Measurements from ENCODE around the gene ZNF423. TPM values are rescaled to one million over a fixed set of nuclear protein-coding genes. Genes with fewer than 3 reads are reported as not detected.

The ZNF423 gene
- total RNA-seq, 2 experiments from 2014 or later, result not detected

GRCh38 chr16:49493836-49494235 lies 362.1 kb downstream of the ZNF423 start:
- H3K4me3 Mint-ChIP-seq, result no peak overlapping the region
- ChIA-PET POLR2A (no interaction called here), CTCF (no interaction called here)
- DNase-seq, result no peak
- no peak overlapping the region for H3K27ac Mint-ChIP-seq
- H3K4me1 Mint-ChIP-seq, result no peaks in the 10 kb centered on the region
- H3K27me3 Mint-ChIP-seq, result no peaks in the 10 kb centered on the region
- H3K36me3 Mint-ChIP-seq (ENCODE audit: low read depth), result no peaks in the 10 kb centered on the region
- no peaks in the 10 kb centered on the region for H3K9me3 Mint-ChIP-seq

DNA sequence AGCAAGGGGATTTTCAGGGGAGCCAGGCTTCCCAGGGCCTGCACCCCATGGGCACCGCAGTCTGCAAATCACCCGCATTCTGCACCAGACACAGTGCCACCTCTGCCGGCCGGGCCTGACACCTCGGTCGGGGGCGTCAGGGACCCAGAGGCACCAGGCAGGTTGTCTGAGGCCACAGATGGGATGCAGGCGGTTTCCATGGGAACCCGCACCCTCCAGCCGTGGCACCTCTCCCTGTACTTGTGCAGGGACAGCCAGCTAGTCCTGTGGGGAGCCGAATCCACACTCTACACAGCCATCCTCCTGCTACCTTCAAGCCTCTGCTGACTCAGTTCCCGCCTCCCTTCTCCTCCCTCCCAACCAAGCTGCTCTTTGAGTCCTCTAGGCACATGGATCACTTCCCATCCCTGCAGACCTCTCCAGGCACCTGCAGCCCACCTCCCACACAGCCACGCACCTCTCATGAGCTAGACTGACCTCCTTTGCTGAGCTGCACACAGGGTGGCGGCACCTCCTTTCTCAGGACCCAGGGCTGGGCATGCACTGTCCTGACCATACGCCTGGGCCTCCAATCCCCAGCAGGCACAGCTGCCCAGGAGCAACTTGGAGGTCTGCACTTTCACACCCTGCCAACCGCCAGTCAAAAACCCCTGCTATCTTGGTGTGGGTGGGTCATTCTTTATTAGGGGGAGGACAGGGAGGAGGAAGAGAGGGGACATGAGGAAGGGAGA lies 362.9 kb downstream of the ZNF423 start:
- H3K36me3 Mint-ChIP-seq (ENCODE audit: low read depth), result no peaks in the 10 kb centered on the region
- H3K9me3 Mint-ChIP-seq, result no peaks in the 10 kb centered on the region
- no peaks in the 10 kb centered on the region for H3K27me3 Mint-ChIP-seq
- H3K4me1 Mint-ChIP-seq, result no peaks in the 10 kb centered on the region
- H3K27ac Mint-ChIP-seq, result no peak overlapping the region
- ChIA-PET CTCF (no interaction called here), POLR2A (no interaction called here)
- DNase-seq, result no peak
- no peak overlapping the region for H3K4me3 Mint-ChIP-seq

DNA sequence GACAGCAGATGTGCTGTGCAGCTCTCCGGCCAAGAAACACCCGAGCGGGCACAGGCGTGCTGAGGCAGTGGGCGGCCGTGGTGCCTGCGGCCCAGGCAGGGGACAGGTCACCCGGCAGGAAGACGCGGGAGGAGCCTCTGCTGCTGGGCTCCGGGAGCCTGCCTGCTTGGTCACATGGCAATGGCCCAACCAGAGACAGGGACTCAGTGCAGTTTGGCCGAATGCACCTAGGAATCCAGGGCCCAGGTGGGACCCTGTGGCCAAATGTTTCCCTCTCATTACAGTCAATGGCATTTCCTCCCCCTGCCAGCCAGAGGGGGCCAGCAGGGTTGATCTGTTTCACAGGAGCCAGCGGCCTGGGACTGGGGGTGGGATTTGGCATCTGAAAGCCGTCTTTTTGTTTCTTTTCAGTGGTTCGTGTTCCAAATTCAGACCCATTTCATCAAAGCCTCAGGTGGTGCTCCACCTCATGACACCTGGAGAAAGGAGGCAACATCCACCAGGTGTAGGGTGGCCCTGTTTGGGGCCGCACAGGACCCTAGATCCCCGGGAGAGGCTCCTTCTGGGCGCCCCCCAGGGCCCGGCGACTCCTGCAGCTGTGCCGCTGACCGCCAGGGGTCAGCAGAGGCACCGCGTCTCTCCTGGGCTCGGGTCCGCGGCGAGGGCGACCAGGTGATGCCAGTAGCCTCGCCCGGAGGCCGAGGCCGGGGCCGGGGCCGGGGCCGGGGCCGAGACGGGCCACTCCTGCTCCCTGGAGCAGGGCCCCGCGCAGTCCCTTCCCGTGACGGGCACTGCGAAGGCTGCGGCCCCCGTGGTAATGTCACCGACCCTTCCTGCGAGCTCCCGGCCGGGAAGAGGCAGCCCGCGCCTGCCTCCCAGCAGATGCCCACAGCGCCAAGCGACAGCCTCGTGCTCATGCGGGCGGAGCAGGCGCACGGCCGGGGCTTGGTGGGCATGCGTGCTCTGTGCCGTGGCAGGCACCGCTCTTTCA lies 363.8 kb downstream of the ZNF423 start:
- no peak overlapping the region for H3K4me3 Mint-ChIP-seq
- no peaks in the 10 kb centered on the region for H3K4me1 Mint-ChIP-seq
- H3K27me3 Mint-ChIP-seq, result no peaks in the 10 kb centered on the region
- POLR2A ChIA-PET, result no interaction called here
- H3K27ac Mint-ChIP-seq, result no peak overlapping the region
- no peak for DNase-seq
- no peaks in the 10 kb centered on the region for H3K9me3 Mint-ChIP-seq
- CTCF ChIA-PET, result interaction anchor here (0.9 kb wide), 1 partner anchor 43 kb away, joined by 3 read pairs; no protein-coding TSS in a partner anchor
- H3K36me3 Mint-ChIP-seq (ENCODE audit: low read depth), result no peaks in the 10 kb centered on the region

- no peak overlapping the region for H3K27ac Mint-ChIP-seq
- H3K4me3 Mint-ChIP-seq, result no peak overlapping the region
- DNase-seq, result no peak
- POLR2A ChIA-PET, result no interaction called here
- no peaks in the 10 kb centered on the region for H3K36me3 Mint-ChIP-seq (ENCODE audit: low read depth)
- H3K9me3 Mint-ChIP-seq, result no peaks in the 10 kb centered on the region
- no peaks in the 10 kb centered on the region for H3K27me3 Mint-ChIP-seq
- no peaks in the 10 kb centered on the region for H3K4me1 Mint-ChIP-seq
- CTCF ChIA-PET, result no interaction called here
Measured at GRCh38 chr16:49491106-49491670, 364.7 kb downstream of the ZNF423 start.

DNA sequence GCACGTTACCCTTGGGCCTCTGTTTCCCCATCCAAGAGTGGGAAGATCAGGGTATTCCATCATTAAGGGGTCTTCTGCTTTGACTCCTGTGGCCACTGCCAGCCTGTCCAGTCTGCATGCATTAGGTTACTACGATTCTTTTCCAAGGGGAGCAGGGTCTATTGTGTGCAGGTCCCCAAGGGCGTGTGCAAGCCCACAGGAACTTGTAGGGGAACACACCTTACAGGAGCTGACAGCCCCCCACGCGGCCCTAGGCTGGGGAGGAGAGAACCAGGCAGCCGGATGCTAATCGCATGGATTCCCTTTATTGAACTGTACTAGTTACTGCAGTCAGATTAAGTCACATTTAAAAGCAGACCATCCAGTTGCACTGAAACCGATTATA lies 365.6 kb downstream of the ZNF423 start:
- CTCF ChIA-PET, result no interaction called here
- no peak overlapping the region for H3K27ac Mint-ChIP-seq
- no peak for DNase-seq
- no peaks in the 10 kb centered on the region for H3K27me3 Mint-ChIP-seq
- no peaks in the 10 kb centered on the region for H3K36me3 Mint-ChIP-seq (ENCODE audit: low read depth)
- no peak overlapping the region for H3K4me3 Mint-ChIP-seq
- H3K4me1 Mint-ChIP-seq, result no peaks in the 10 kb centered on the region
- POLR2A ChIA-PET, result no interaction called here
- H3K9me3 Mint-ChIP-seq, result no peaks in the 10 kb centered on the region

- Mint-ChIP-seq H3K9me3 (no peaks in the 10 kb centered on the region), H3K4me3 (no peak overlapping the region), H3K27ac (no peak overlapping the region), H3K36me3 (ENCODE audit: low read depth) (no peaks in the 10 kb centered on the region), H3K27me3 (no peaks in the 10 kb centered on the region), H3K4me1 (no peaks in the 10 kb centered on the region)
- no peak for DNase-seq
- ChIA-PET CTCF (no interaction called here), POLR2A (no interaction called here)
Measured at GRCh38 chr16:49489686-49490320, 366.1 kb downstream of the ZNF423 start.

DNA sequence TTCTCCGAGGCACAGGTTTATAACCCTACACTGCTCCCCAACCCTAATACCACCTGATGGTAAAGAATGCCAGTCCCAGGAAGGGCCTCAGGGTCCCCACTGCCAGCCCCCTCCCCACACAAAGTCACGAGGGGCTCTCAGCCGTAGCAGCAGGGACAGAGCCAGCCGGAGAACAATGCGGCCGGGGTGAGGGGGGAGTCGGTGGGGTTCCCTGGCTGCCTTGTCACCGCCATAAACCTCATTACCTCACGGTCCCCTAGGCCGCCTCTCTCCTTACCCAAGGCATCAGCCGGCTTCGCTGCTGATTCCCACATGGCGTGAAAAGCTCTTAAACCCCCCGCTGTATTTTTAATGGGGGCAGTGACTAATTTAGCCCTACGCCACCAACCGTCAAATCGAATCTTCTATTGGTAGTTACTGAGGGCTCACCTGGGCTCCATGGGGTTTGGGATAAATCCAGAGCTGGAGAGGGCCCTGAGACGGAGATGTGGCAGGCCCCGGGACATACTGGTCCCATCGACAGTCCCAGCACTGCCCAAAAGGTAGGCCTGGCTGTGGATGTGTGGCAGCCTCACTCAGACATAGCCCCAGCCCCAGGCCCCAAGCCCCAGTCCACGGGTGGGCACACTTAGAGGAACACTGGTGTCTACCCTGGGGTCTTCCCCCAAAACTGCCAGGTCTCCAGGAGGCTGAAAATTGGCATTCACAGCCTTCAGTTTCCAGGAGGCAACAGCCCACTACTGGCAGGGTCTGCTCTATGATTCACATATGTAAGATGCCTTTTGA lies 367.0 kb downstream of the ZNF423 start:
- Mint-ChIP-seq H3K27me3 (no peaks in the 10 kb centered on the region), H3K36me3 (ENCODE audit: low read depth) (no peaks in the 10 kb centered on the region), H3K9me3 (no peaks in the 10 kb centered on the region), H3K4me3 (no peak overlapping the region), H3K27ac (no peak overlapping the region), H3K4me1 (no peaks in the 10 kb centered on the region)
- no peak for DNase-seq
- ChIA-PET CTCF (no interaction called here), POLR2A (no interaction called here)

DNA sequence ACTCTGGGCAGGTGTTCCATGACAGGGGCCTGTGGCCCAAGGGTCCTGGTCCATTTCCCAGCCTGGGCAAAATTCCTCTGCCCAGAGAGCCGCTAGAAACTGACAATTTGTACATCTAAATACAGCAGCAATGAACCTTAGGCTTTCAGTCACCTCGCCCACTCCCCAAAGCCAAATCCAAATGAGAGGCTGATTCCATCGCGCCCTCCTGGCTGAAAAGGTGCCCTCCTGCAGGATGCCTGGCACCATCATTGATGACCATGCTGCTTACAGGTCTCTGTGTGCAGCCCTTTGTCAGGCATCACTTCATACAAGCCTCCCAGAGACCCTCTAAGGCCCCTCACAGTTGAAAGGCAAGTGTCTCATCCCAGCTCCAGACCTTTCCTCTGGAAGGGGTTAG lies 367.6 kb downstream of the ZNF423 start:
- H3K27me3 Mint-ChIP-seq, result no peaks in the 10 kb centered on the region
- H3K27ac Mint-ChIP-seq, result no peak overlapping the region
- no peaks in the 10 kb centered on the region for H3K36me3 Mint-ChIP-seq (ENCODE audit: low read depth)
- H3K9me3 Mint-ChIP-seq, result no peaks in the 10 kb centered on the region
- ChIA-PET CTCF (no interaction called here), POLR2A (no interaction called here)
- DNase-seq, result no peak
- H3K4me3 Mint-ChIP-seq, result no peak overlapping the region
- no peaks in the 10 kb centered on the region for H3K4me1 Mint-ChIP-seq

- no peak overlapping the region for H3K4me3 Mint-ChIP-seq
- H3K4me1 Mint-ChIP-seq, result no peaks in the 10 kb centered on the region
- no peaks in the 10 kb centered on the region for H3K9me3 Mint-ChIP-seq
- ChIA-PET POLR2A (no interaction called here), CTCF (no interaction called here)
- no peak for DNase-seq
- H3K27ac Mint-ChIP-seq, result no peak overlapping the region
- no peaks in the 10 kb centered on the region for H3K27me3 Mint-ChIP-seq
- H3K36me3 Mint-ChIP-seq (ENCODE audit: low read depth), result no peaks in the 10 kb centered on the region
Measured at GRCh38 chr16:49487746-49488145, 368.2 kb downstream of the ZNF423 start.

DNA sequence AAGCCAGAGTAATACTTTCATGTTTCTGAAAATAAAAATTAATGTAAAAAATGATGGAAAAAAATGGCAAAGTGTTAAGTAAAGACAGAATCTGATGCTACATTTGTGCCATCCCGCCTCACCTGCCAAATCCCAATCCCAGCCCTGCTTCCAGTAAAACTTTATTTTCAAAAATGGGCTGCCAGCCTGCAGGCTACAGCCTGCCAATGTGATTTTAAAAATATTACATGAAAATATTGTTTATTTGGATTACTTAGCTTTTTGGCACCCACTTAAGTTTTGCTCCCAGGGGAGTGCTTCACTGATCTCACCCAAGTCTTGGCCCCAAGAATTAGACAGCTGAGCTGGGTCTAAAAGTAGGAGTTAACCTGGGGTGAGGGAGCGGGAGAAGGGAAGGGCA lies 369.5 kb downstream of the ZNF423 start:
- no peak overlapping the region for H3K4me3 Mint-ChIP-seq
- CTCF ChIA-PET, result no interaction called here
- POLR2A ChIA-PET, result no interaction called here
- no peaks in the 10 kb centered on the region for H3K4me1 Mint-ChIP-seq
- no peak for DNase-seq
- H3K27ac Mint-ChIP-seq, result no peak overlapping the region
- no peaks in the 10 kb centered on the region for H3K36me3 Mint-ChIP-seq (ENCODE audit: low read depth)
- H3K9me3 Mint-ChIP-seq, result no peaks in the 10 kb centered on the region
- H3K27me3 Mint-ChIP-seq, result peaks cover 7% of the 10 kb centered on the region

DNA sequence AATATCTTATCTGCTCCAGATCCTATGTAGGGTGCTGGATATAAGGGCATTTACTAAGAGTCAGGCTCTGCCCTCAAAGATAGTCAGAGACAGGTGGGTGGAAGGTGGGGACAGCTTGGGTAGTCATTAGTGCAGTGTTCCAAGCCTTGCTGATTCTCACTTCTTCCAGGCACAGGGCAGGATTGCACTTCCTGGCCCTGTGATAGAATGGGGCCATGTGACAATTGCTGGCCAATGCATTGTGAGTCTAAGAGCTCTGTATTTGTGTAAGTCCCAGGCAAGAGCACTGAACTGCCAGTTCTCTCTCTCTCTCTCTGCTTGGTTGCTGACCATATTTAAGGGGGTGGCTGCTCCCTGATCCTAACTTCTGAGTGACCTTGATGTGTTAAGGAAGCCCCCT lies 370.2 kb downstream of the ZNF423 start:
- Mint-ChIP-seq H3K36me3 (ENCODE audit: low read depth) (no peaks in the 10 kb centered on the region), H3K4me1 (no peaks in the 10 kb centered on the region), H3K27me3 (peaks cover 12% of the 10 kb centered on the region), H3K4me3 (no peak overlapping the region), H3K27ac (no peak overlapping the region), H3K9me3 (no peaks in the 10 kb centered on the region)
- DNase-seq, result no peak
- POLR2A ChIA-PET, result no interaction called here
- CTCF ChIA-PET, result no interaction called here

GRCh38 chr16:49484936-49485335 lies 371.0 kb downstream of the ZNF423 start:
- DNase-seq, result no peak
- H3K36me3 Mint-ChIP-seq (ENCODE audit: low read depth), result no peaks in the 10 kb centered on the region
- POLR2A ChIA-PET, result no interaction called here
- H3K27me3 Mint-ChIP-seq, result peaks cover 12% of the 10 kb centered on the region
- H3K4me3 Mint-ChIP-seq, result no peak overlapping the region
- H3K4me1 Mint-ChIP-seq, result no peaks in the 10 kb centered on the region
- H3K27ac Mint-ChIP-seq, result no peak overlapping the region
- no peaks in the 10 kb centered on the region for H3K9me3 Mint-ChIP-seq
- CTCF ChIA-PET, result no interaction called here

GRCh38 chr16:49484451-49484849 lies 371.5 kb downstream of the ZNF423 start:
- Mint-ChIP-seq H3K27me3 (peaks cover 12% of the 10 kb centered on the region), H3K36me3 (ENCODE audit: low read depth) (no peaks in the 10 kb centered on the region), H3K9me3 (no peaks in the 10 kb centered on the region), H3K4me3 (no peak overlapping the region), H3K27ac (no peak overlapping the region), H3K4me1 (no peaks in the 10 kb centered on the region)
- DNase-seq, result no peak
- ChIA-PET CTCF (no interaction called here), POLR2A (no interaction called here)

Data from activated CD4-positive, alpha-beta memory T cell treated with anti-CD3 and anti-CD28 coated beads, Interleukin-2, amount 10 ng/mL, durations not matched to agents 7 days and 5 days (primary cell).